HL-60 (cell line): ENCODE data around the gene NIPBL.

Experiments used
- CTCF ChIP-seq: IDR thresholded peaks from one replicate; pipeline ENCODE4 v1.5.1; 2011; ENCODE audit warnings: low read length, control low read depth, inconsistent platforms; ENCODE audit not compliant: insufficient read depth
- POLR2AphosphoS5 ChIP-seq: IDR thresholded peaks from 2 replicates; pipeline ENCODE4 v1.6.1; 2012; ENCODE audit warnings: low read depth

- TF ChIP-seq CTCF (no peak), POLR2AphosphoS5 (no peak)
Measured at GRCh38 chr5:37071487-37071886, 194.9 kb downstream of the NIPBL start.
